ENCODE measurements around the gene EPSTI1.
"Not testable (repeated sequence)": the region's sequence is repeated elsewhere in the genome, so short reads cannot be mapped to it uniquely, and the experiment has no call there.

The EPSTI1 gene

DNA sequence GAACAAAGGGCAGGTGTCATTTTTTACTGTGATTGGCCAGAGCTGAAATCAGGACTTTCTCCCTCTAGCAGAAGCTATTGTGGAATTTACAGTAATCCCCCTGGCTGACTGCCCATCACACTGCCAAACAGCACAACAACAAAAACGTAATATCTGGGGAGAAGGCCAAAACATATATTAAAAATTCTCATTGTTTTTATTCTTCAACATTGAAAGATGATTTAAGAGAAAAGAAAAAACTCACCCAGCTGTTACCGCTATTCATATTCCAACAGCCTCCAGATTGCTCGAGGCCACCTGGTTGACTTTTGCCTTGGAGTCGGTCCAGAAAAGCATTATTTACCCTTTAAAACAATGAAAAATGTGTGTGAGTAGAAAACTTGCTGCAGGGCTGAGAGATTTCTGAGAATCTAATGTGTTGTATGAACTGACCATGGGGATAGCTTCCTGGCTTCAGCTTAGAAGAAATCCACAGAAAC, 97.2 kb downstream of the EPSTI1 start:
- no peak for DNase-seq (ENCODE audit: low read depth)

DNA sequence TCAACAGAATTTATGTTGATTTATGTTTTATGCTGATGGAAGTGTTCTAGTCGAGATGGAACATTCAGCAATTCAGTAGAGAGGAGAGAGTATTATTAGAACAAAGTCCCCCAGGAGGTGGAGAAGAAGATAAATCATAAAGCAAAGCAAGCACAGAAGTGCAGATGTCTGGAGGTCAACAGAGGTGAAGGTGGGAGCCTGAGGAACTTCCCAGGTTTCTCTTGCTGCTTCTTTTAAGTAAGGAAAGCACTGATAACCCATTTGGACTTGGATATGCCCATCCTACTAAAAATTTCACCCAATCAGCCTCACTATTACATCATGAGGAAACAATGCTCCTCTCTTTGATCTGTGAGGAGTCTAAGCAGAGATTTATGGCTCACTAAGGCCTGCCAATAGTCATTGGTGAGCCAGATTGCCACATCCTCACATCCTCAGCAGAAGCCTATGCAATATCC, 98.8 kb downstream of the EPSTI1 start:
- no peak for DNase-seq (ENCODE audit: low read depth)

DNA sequence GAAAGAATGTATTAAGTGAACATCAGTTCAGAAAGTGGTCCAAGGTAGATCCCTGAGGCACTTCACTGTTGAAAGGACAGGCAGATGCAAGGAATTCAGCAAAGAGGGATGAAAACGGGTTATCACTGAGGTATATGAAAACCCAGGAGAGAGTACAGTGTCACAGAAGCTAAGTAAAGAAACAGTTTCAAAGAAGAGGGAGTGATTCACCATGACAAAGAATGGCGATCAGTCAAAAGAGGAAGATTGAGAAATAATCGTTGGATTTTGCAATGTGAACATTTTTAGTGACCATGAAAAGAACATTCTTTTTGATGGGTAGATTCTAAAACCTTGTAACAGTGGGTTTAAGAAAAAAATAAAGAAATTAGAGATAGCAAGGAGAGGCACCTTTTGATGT, 99.3 kb downstream of the EPSTI1 start:
- no peak for DNase-seq (ENCODE audit: low read depth)

DNA sequence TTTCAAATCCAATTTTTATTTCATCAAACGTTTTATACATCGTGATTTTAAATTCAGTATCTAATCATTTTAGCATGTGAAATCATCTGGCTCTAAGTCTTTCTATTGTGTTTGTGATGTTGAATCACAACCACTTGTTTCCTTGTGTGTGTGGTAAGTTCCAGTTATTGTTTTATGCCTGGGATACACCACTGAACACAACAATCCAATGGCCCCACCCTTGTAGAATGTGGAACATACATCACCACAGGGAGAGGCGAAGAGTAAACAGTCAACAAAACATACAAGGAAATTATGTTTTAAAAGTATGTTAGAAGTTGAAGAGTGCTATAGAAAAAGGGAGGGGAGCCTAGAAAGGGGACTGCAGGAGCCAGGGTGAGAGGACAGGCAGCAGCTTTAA, 100.5 kb downstream of the EPSTI1 start:
- no peak for DNase-seq (ENCODE audit: low read depth)

DNA sequence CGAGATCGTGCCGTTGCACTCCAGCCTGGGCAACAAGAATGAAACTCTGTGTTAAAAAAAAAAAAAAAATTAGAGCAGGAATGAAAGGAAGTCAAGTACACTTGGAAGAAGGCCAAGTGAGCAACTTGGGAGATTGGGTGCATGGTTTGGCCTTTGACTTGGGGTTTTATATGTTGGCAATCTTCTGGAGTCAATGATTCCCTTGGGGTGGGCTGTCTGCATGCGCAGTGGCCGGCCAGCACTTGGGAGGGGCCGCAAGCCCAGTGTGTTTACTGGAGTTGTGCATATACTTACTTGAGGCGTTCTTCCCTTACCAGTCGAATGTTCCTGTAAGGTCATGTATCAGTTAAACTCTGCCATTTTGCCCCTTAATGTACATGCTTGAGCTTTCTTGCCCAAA, 106.7 kb downstream of the EPSTI1 start:
- DNase-seq (ENCODE audit: low read depth): no peak

DNA sequence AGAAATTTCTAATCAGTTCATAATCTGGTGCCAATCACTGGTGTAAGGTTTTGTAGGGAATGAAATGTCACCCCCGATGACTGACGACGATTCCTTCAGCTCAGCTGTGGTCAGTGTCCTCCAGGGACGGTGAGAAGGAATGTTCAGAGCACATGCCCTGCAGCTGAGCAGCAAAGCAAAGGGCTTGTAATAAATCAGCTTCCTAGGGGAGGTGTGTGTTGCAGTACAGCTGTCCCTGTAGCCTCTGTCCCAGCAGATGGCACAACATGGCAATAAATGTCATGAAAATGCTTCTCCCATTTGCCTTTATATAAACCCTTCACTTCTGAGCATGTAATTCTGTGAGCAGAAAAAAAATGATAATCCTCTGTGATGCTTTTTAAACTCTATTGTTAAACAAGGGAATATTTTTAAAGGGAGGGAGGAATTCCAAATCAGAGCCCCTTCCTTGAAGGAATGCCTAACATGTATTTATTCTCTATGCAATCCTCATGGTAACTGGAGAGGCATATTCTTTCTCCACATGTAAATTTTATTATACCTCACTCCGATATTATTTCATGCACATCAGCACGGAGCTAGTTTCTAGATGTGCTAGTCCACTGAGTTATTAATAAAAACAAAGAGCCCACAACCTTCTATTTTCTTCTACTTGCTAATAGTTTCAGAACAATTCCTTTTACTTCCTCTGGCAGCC, 108.1 kb downstream of the EPSTI1 start:
- DNase-seq (ENCODE audit: low read depth): no peak

DNA sequence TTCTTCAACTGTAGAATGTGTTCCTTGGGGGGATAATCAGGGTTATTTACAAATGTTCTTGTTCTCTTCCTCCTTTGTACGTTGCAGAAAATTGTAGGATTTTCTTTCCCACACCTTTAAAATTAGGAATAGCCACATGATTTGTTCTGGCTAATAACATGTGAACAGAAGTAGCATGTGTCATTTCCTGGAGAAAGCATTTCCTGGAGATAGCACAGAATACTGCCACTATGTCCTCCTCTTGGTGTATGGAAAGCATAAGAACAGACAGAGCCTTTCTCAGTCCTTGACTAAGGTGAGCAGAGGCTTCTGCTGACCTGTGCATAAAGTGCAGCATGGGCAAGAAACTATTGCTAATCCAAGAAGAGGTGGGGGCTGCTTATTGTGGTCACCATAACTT, 108.9 kb downstream of the EPSTI1 start:
- no peak for DNase-seq (ENCODE audit: low read depth)

DNA sequence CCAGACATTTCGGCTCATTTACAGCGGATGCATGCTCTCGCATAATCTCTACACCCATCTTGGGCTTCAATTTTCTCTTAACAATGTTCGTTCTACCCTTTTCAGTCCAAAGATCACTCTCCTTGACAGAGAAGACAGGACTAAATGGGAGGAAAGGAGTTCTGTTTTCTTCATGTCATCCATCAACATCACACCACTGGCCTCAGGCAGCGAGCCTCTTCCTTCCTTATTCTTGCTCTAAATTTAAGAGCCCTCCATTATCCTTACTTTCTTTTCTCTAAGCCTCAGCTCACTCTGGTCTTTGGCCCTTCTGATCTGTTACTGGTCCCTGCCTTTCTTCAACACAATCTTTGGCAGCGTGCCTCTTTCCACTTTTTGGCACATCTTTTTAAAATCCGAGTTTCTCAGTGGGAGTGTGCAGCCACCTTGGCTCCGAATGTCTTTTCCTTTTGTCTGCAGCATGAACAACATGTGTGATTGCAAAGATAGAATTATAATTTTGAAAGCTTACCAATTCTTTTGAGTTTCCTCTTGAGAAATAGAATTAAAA, 111.9 kb downstream of the EPSTI1 start:
- no peak for DNase-seq (ENCODE audit: low read depth)

DNA sequence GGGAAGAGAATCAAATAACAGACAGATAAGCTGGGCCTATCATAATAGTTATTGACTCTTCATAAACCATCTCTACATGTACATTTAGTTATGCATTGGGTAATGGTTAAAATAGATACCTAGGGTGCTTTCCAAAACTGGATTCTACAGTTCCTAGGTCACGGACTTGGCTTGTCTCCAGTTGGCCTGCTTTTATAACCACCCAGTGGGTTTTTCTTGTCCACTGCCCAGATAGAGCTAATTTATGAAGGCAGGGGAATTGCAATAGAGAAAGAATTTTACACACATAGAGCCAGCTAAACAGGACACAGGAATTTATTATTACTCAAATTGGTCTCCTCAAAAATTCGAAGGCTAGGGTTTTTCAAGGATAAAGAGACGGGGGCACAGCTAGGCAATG, 113.3 kb downstream of the EPSTI1 start:
- DNase-seq (ENCODE audit: low read depth): no peak

DNA sequence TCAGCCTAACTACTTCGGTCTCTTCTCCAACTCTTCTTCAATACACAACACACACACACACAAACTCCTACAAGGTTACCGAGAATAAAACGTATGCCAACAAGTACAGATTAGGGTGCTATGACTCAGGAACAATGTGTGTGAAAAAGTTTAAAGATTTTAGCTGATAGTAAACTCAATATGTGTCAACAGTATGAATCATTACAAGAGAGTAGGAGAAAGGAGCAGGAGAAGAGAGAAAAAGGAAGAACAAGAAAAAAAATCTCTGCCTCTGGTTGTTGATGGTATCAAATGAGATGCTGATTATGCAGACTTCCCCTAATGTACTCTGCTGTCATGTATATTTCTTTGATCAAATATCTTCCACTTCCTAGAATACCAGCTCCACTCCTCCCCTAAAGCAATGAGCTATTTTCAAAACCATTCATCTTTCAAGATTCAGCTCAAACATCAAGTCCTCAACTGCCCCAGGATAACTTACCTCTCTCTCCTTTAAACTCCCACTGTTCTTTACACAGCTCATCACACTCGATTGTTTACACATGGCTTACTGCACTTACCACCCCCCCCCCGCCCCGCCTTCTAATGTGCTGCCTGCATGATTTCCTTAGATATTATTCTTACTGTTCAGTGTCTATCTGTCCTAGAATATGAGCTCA, 115.0 kb downstream of the EPSTI1 start:
- no peak for DNase-seq (ENCODE audit: low read depth)

DNA sequence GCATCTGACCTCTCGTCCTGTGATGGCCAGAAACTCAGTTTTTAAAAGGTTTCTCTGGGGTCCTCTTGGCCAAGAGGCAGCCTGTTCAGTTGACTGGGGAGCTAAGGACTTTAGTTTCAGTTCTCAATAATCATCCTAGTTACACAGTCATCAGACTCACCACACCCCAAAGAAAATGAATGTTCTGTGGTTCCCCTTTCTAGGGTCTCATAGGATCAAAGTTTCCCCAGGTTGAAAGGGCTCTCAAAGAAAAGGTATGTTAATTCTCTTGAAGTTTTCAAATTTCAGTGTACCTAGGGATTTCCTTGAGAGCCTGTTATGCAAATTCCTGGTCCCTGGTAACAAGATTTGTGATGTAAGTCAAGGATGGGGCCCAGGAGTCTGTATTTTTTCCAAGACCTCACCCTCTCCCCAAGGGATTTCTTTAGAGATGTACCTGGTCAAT, 115.7 kb downstream of the EPSTI1 start:
- no peak for DNase-seq (ENCODE audit: low read depth)

DNA sequence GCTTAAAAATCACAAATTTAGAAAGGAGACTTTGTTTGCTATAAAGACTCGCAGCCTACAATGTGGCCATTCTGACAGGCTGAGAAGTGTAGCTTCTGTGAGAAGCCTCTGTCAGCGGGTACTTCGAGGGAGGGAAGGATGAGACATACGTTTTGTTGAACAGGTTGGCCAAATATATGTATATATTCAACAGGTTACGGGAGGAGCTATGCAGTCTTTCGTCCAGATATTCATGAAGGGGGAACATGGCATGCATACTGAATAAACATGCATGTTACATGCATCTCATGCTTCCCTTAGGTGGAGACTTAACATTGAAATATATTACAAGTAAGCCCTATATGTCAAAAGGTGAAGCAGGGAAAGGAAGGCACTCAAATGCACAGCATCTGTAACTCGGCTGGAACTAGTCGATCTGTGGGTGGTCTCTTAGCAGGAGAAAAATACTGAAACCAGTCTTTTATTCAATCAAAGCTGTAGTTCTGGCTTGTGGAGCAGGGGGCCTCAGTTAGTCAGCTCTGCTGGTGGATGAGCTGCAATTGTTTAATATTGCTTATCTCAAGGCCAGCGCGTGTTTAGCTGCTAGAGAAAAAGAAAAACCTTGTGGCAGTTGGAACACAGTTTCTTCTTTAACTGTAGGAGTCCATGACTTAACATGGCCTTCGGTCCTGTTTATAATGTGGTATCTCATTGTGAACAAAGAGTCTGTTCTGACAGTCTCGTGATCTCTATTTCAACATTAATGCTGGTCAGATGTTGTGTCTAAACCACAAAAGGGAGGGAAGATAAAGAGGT, 116.4 kb downstream of the EPSTI1 start:
- no peak for DNase-seq (ENCODE audit: low read depth)

DNA sequence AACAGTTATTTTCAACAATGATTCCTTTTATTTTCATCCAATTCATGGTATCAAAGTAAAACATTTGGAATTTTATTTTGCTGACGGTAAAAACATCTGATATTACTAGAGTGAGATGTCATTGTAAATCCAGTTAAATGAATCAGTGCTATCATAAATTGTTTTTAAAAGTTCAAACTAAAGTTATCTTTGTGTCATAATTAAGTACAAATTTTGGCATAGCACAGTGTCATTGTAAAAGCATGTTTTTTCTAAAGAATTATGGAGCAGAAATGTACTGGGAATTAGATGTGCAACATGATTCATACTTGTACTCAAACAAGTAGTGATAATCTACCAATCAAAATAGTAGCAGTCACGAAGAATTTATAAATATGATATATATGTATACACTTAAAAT, 117.8 kb downstream of the EPSTI1 start:
- no peak for DNase-seq (ENCODE audit: low read depth)

DNA sequence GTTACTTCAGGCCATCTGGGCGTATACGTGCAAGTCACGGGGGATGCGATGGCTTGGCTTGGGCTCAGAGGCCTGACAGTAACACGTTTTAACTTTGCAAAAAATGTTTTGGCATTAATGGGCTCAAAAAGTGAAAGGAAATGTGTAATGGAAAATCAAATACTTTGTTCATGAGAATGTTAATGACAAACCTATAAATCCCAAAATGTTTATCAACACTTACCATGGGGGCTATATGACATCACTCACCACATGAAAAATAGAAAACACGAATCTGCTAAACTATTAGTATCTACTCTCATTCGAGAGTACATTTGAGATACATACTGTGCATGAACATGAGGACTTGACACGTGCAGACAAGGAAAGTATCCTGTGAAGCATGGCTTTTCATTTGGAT, 119.0 kb downstream of the EPSTI1 start:
- DNase-seq (ENCODE audit: low read depth): no peak

DNA sequence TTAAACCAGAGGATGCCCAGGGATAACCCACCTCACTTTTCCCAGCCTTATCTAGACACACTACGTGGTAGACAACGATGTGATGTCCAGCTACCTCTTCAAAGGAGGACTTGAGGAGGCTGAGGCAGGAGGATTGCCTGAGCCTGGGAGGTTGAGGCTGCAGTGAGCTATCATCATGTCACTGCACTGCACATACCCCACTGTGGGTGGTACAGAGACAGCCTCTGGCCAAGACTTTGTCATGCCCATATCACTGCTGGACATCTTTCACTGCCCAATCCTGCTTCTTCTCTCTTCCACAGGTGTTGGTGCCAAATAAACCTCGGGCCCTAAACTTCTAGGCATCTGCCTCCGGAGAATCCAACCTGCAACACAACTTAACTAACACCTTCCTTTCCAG, 124.8 kb downstream of the EPSTI1 start:
- DNase-seq (ENCODE audit: low read depth): no peak

DNA sequence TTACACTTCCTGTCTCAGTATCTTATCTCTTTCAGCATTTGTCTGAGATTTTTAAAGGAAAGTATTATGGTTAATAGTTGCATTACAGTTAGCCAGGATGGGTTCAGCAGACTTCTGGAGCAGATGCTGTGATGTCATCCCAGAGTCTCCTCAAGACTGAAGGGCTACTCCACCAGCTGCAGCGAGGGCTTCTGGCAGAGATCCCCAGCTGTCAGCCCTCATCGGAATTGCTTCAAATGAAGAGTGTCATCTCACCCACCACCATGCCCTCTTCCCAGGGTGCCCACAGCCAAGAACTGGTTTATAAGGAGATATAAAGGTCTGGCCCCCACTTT, 126.3 kb downstream of the EPSTI1 start:
- no peak for DNase-seq (ENCODE audit: low read depth)

DNA sequence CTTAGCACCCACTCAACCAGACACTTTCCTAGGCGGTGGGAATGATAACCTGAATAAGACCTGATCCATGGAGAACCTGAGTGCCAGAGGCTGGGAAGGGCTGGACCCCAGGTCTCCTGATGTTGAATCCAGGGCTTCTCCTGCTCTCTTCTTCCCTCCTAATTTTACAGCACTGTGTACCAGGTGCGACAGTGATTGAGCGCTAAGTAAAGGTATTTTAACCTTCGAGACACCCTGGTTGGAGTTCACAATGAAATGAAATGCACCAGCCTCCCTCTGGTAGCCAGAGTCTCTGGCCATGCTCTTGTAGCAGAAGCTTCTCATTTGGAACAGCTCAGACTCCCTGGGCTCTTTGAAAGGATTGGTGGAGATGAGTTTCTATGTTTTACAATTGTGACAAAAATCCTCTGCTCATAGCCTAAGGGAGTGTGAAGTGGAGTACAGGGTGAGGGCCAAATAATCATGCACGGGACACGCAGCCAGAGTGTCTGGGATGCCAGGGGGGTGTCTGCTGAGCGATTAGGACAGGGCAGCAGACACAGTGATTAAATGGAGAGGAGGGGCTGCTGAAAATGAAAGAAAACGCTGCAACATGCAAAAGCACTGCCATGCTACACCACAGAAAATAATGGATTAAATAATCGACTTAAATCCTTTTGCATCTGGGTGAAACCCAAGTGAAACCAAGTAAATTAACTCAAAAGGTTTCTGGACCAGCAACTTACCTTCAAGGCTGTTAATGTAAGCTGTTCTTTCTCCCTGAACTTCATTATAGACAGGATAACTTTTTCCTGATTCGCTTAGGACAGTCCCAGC, 126.9 kb downstream of the EPSTI1 start:
- DNase-seq (ENCODE audit: low read depth): no peak

DNA sequence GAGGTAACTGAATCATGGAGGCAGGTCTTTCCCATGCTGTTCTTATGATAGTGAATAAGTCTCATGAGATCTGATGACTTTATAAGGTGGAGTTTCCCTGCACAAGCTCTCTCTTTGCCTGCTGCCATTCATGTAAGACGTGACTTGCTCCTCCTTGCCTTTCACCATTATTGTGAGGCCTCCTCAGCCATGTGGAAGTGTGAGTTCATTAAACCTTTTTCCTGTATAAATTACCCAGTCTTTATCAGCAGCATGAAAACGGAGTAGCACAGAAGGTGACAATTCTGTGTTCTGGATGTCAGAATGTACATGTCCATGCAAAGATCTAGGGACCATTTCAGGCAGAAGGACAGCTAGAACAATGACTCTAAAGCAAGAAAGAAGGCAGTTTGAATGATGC, 129.7 kb downstream of the EPSTI1 start:
- not testable (repeated sequence) for DNase-seq (ENCODE audit: low read depth)

DNA sequence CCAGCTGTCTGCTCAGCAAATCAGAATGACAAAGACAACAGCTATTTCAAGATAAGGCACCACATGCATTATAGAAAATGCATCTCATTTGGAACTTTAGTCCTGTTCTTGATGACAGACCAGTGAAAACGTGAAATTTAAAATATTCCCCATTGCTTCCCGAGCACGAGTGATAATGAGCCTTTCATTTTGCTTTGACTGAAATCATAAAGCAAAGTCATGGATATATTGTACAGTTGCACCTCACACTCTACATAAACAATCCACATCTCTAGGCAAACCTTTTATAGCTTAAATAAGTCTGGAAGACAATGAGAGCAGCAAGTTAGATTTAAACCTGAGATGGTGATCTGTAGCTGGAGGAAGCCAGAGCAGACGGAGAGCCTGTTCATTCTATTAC, 131.6 kb downstream of the EPSTI1 start:
- DNase-seq (ENCODE audit: low read depth): no peak

DNA sequence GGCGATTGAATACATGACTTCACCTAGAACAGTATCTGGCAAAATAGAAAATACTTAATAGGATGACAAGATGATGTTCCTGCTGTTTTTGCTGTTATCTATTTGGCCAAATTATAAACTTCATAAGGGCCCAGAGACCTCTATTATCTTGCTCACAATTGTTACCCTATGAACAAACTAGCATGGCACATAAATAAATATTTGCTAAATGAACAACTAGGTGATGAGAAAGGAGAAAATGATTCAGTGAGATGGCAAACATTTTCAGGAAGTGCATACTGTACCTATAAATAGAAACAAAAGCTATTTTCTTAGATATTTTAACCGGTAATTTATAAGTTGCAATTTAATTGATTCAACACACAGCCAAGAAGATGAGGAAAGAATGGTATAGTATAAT, 132.3 kb downstream of the EPSTI1 start:
- no peak for DNase-seq (ENCODE audit: low read depth)

DNA sequence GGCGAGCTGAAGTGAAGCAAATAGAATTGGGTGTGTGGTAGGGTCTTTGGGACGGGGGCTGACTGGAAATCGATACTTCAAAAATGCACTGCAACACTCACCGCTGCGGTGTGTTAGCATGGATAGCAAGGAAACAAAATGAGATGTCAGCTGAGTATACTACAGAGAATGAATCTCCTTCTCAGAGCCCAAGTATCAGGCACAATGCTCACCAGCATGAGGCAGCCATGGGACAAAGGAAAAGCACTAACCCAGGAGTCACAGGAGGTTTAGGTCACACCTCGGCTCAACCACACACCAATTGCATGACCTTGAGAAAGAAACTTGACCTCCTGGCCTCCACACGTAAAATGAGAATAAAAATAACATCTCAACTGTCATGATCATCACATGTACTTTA, 136.6 kb downstream of the EPSTI1 start:
- DNase-seq (ENCODE audit: low read depth): no peak

DNA sequence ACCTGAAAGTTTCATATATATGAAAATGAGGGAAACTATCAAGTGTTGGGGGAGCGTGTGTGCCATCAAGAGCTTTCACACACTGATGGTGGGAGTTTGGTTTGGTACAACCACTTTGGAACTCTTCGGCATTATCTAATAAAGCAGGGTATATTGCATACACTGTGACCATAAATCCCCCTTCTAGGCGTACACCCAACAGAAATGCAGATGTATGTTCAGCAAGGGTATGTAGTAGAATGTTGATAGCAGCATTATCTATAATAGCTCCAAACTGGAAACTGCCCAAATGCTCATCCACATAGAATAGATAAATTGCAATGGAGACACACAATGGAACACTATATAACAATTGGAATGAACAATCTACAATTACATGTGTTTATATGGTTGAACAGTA, 139.9 kb downstream of the EPSTI1 start:
- no peak for DNase-seq (ENCODE audit: low read depth)

Measured in CMK (cell line).